IPS-18a (cell line): ENCODE measurements around the gene NKX6-2.
A peak's percentile ranks its signal among the peaks of the same experiment; 100 is the strongest.

Experiments used
- H3K27ac ChIP-seq: one replicate; pipeline ENCODE4 v1.5.1; 2013; ENCODE audit warnings: low read length
- H3K27me3 ChIP-seq: one replicate; pipeline ENCODE4 v1.6.1; 2013; ENCODE audit warnings: mild to moderate bottlenecking, low read length; ENCODE audit not compliant: control insufficient read depth, insufficient read depth
- H3K36me3 ChIP-seq: one replicate; pipeline ENCODE4 v1.6.1; 2013; ENCODE audit warnings: low read depth, low read length; ENCODE audit not compliant: control insufficient read depth
- H3K4me1 ChIP-seq: one replicate; pipeline ENCODE4 v1.6.1; 2013; ENCODE audit warnings: low read depth, low read length; ENCODE audit not compliant: control insufficient read depth
- H3K4me3 ChIP-seq: one replicate; pipeline ENCODE4 v1.5.1; 2013; ENCODE audit warnings: low read length
- H3K9ac ChIP-seq: one replicate; pipeline ENCODE4 v1.6.1; 2013; ENCODE audit warnings: mild to moderate bottlenecking, low read length, moderate library complexity
- H3K9me3 ChIP-seq: one replicate; pipeline ENCODE4 v1.6.1; 2013; ENCODE audit warnings: low read depth, low read length; ENCODE audit not compliant: control insufficient read depth

NKX6-2 gene

DNA sequence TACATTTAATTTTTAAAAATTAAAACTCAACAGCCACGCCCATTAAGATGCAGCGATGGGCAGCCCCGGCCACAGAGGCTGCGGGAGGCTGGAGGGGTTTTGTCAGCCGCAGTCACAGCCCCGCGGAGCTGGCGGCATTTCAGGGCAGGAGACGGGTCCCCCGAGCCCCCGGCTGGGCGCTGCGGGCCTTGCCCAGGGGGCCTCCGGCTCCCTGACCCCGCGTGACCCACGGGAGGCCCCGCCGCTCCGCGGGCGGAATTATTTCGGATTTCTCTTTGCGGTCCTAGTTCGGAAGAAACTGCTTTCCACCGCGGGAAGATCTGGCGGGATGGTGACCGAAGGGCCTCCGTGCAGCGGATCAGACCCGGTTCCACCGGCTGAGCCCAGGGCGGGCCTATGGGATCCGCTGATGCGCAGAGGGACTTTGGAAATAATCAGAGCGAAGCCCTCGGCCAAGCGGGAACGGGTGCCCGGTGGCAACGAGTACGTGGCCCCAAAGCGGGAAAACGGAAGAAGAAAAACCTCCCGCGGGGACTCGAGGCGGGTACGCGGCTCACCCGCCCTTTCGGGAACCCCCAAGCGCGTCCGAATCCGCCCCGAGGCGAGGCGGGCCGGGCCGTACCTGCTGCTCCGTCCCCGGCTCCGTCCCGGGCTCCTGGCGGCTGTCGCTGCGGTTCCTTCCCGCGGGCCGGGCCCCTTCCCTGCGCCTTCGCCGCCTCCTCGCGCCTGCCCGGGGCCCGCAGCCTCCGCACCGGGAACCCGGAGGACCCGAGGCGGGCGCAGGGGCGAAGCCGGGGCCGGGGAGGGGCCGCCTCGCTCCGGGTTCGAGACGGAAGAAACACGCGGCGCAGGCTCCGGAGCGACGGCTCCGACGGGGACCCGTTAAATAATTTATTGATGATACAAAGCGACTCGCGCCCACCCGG, 1.7 kb downstream of the NKX6-2 start:
- Histone ChIP-seq H3K27ac (no peak overlapping the region), H3K9ac (no peak overlapping the region), H3K36me3 (no peaks in the 10 kb centered on the region), H3K27me3 (peaks cover 79% of the 10 kb centered on the region), H3K9me3 (no peaks in the 10 kb centered on the region), H3K4me1 (peaks cover 13% of the 10 kb centered on the region), H3K4me3 (peak overlapping the region; percentile 27)

DNA sequence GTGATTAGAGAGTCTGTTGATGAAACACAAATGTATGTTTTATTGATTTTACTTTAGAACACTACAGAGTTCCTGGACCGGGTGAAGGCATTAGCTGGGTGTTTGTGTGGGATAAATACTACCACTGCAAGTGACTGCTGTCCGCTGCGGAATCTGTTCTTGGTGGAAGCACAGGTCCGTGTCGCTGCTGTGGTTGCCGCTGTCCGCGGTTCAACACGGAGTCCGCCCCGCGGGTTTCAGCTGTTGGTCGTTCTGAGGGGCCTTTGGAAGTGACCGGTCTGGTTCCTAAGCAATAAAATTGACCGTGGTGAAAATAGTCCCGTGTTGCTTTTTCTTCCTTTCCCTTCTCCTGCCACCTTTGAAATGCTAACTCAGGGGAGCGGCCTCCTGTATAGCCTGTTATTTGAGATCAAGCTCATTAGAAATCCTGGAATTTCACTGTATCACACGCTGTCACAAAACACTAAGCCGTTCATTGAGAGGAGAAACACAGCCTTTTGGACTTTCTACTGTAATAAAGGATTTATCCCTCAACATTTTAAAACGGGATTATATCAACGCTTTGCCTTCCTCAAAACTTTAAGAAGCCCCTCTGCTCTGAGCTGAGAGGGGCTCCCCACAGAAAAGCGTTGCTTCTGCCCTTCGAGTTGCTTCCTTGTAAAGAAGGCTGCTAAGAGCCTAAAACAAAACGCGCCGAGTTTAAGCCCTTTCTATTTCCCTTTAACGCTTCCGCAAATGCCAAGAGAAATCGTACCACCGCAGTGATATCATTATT, 2.6 kb downstream of the NKX6-2 start:
- Histone ChIP-seq H3K9ac (no peak overlapping the region), H3K4me3 (peak overlapping the region; percentile 27), H3K36me3 (no peaks in the 10 kb centered on the region), H3K27ac (no peak overlapping the region), H3K4me1 (peaks cover 13% of the 10 kb centered on the region), H3K27me3 (peaks cover 71% of the 10 kb centered on the region), H3K9me3 (no peaks in the 10 kb centered on the region)

DNA sequence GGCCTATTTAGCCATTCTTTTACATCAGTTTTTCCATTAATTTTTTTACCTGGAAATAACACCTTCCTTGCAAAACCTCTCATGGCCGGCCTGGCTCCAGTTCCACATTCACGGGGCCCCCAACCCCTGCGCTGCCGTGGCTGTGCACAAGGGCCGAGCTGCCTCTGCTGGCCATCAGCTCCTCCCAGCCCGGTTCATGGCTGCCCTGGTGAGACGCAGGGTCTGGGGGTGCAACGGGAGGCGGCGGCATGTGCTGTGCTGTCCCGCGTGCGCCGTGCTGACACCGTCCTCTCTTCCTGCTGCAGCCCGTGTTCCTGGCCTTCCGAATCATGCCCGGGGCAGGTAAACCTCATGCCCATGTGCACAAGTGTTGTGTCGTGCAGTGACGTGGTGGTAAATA, 4.4 kb downstream of the NKX6-2 start:
- peaks cover 13% of the 10 kb centered on the region for H3K4me1 ChIP-seq
- no peaks in the 10 kb centered on the region for H3K9me3 ChIP-seq
- H3K27ac ChIP-seq: no peak overlapping the region
- H3K36me3 ChIP-seq: no peaks in the 10 kb centered on the region
- no peak overlapping the region for H3K4me3 ChIP-seq
- no peak overlapping the region for H3K9ac ChIP-seq
- H3K27me3 ChIP-seq: peaks cover 53% of the 10 kb centered on the region

DNA sequence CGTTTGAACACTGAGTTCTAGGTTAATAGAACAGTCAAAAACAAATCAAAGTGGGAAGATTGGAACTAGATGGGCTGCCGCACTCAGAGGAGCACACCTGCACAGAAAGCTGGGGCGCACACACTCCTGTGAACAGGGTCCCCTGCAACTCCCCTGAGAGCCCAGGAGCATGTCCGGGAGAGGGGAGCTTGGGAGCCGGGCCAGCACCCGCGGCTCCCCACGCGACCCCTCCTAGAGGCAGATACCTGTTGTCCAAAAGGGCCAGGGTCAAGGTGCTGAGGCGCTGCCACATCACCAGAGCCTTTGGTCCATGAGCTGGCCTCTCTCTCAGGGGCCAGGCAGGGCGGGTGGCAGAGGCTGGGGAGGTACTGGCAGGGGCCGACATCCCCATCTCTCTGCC, 5.6 kb downstream of the NKX6-2 start:
- H3K36me3 ChIP-seq: no peaks in the 10 kb centered on the region
- no peak overlapping the region for H3K9ac ChIP-seq
- peaks cover 44% of the 10 kb centered on the region for H3K27me3 ChIP-seq
- no peaks in the 10 kb centered on the region for H3K9me3 ChIP-seq
- H3K4me1 ChIP-seq: peaks cover 13% of the 10 kb centered on the region
- no peak overlapping the region for H3K4me3 ChIP-seq
- no peak overlapping the region for H3K27ac ChIP-seq

DNA sequence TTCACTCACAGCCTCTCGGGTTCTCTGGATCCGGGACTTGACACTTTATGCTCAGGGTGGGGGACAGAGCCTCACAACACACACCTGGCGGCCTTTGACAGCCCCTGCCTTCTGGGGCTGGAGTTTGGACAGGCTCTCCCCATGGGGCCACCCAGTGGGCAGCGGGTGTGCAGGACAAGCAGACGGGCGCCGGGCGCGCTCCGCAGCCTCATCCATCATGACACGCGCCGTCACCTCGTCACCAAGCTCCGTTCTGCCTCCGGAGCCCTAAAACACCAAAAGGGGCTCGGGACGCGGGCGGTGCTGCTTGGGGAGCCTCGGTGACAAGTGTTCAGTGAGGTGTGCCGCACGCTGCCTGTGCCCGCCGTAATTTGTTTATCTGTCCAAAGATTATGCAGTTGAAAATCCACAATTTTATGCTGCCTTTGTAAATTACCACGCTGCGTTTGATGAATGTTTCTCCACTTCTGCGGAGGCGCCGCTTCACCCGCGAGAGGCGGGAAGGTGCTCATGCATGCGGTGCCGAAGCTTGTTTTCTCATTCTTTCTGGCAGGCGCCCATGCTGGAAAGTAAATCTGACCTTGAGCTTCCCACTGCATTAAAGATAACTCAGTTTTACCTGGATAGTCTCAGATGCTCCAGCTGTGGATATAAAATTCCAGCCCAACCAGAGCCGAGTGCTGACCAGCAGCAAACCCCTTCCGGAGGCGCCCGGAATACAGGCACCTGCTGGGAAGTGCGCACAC, 6.2 kb downstream of the NKX6-2 start:
- H3K9me3 ChIP-seq: no peaks in the 10 kb centered on the region
- H3K4me1 ChIP-seq: peaks cover 13% of the 10 kb centered on the region
- no peak overlapping the region for H3K27ac ChIP-seq
- H3K9ac ChIP-seq: no peak overlapping the region
- no peaks in the 10 kb centered on the region for H3K36me3 ChIP-seq
- no peak overlapping the region for H3K4me3 ChIP-seq
- H3K27me3 ChIP-seq: peaks cover 37% of the 10 kb centered on the region

DNA sequence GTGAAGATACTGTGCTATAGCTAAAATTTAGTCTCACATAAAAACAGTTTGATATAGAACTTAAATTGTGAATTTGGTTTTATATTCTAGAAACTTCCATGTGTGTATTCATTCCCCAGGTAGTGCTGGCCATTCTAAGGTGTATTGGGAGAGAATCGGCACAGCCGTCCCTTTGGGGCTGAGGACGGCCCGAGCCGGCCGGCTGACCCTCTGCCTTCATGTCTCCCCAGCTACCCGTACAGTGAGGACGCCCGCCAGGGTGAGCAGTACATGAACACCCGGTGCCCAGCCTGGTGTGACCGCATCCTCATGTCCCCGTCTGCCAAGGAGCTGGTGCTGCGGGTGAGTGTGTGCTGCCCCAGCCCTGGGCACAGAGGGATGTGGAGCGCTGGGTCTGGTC, 8.5 kb downstream of the NKX6-2 start:
- Histone ChIP-seq H3K4me1 (no peaks in the 10 kb centered on the region), H3K9me3 (no peaks in the 10 kb centered on the region), H3K4me3 (no peak overlapping the region), H3K9ac (no peak overlapping the region), H3K27me3 (peaks cover 15% of the 10 kb centered on the region), H3K36me3 (no peaks in the 10 kb centered on the region), H3K27ac (no peak overlapping the region)

DNA sequence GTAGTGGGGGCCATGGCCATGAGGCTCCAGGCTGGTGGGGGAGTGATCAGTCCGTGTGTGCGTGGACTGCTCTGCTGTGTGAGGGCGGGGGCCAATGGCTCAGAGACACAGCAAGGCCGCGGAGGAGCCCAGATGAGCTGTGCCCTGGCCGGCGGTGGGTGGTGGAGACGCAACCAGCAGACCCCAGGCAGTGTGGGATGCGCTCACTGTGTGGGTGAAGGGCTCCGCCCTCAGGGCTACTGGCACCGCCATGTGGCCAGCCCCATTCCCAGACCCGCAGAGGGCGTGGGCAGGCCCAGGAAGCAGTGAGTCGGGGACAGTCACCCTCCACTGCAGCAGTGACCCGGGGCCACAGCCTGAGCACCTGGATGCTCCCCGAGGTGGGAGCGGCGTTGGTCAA, 9.1 kb downstream of the NKX6-2 start:
- Histone ChIP-seq H3K4me3 (no peak overlapping the region), H3K9me3 (no peaks in the 10 kb centered on the region), H3K9ac (no peak overlapping the region), H3K27me3 (peaks cover 8% of the 10 kb centered on the region), H3K4me1 (no peaks in the 10 kb centered on the region), H3K36me3 (no peaks in the 10 kb centered on the region), H3K27ac (no peak overlapping the region)

DNA sequence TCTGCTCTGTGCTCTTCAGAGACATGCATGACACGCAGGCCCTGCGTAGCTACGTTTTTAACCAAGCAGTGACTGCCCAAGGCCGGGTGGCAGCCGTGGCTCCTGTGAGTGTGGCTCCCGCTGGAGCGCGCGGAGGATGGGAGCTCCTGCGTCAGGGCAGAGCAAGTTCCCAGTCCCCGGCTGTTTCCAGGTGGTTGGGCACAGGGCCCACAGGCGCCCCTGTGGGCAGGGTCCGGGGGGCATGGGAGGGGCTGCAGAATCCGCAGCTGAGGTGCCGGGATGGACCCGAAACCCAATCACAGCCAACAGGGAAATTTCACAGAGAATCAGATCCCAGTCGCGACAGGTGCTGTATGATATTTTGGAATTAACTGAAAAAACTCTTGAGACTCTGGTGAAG, 9.8 kb downstream of the NKX6-2 start:
- H3K36me3 ChIP-seq: no peaks in the 10 kb centered on the region
- H3K9me3 ChIP-seq: no peaks in the 10 kb centered on the region
- H3K27ac ChIP-seq: no peak overlapping the region
- H3K9ac ChIP-seq: no peak overlapping the region
- H3K4me3 ChIP-seq: no peak overlapping the region
- H3K27me3 ChIP-seq: peaks cover 2% of the 10 kb centered on the region
- no peaks in the 10 kb centered on the region for H3K4me1 ChIP-seq

DNA sequence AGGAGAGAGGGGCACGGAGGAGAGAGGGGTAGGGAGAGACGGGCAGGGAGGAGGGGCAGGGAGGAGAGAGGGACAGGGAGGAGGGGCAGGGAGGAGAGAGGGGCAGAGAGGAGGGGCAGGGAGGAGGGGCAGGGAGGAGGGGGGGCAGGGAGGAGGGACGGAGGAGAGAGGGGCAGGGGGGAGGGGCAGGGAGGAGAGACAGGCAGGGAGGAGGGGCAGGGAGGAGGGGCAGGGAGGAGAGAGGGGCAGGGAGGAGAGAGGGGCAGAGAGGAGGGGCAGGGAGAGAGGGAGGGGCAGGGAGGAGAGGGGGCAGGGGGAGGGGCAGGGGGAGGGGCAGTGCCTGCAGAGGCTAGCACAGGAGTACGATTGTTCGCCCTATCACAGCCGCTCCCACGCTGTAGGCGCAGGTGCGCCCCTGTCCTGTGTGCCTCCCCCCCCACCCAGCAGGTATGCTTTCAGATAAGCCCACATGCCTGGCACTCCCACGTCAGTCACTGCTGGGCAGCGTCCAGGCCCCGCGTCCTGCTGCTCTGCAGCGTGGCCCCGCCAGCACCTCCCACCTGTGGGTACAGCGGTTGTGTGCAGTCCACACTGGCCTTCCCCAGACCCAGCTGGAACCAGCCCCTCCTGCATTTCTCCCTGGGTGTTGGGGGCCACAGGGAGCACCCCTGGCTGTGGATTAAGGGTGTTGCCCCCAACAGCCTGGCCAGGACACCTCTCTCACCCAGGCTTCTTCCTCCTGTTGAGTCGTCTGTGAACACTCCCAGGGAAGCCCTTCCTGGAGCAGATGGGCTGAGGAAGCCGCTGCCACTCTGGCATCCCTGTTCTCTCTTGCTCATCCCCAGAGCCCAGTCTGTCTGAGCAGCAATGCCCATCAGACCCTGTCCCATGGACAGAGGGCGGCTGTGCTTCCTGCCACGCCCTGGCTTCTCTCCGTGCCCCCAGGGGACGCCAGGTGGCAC, 10.8 kb downstream of the NKX6-2 start:
- Histone ChIP-seq H3K9ac (no peak overlapping the region), H3K9me3 (no peaks in the 10 kb centered on the region), H3K4me3 (no peak overlapping the region), H3K27ac (no peak overlapping the region), H3K4me1 (no peaks in the 10 kb centered on the region), H3K36me3 (no peaks in the 10 kb centered on the region), H3K27me3 (no peaks in the 10 kb centered on the region)

DNA sequence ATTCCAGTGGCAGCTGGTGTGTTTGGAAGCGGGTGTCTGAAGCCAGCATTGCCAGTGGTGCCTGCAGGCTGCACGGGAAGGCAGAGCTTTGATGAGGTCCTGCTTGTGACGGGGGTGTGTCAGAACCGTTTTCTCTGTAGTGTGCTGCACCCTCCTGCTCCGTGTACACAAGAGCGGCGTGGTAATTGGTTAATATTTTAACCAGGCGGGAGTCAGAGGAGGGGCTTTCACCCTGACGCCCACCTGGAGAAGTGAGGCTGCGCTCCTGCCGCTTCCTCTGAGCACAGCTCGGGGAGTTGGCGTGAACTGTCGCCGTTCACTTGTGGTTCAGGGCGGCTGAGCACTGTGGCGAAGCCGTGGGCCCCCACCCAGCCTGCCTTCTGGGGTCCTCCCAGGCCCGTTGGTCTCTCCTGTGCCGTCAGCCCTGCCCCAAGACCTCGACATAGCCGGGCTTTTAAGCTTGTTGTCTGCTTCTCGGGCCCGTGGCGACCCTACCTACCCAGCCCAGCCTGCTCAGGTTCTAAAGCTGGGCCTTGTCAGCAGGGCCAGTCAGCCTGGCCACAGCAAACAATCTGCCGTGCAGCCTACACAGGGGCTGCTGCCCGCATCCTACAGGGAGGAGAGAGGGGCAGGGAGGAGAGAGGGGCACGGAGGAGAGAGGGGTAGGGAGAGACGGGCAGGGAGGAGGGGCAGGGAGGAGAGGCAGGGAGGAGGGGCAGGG, 11.6 kb downstream of the NKX6-2 start:
- no peaks in the 10 kb centered on the region for H3K36me3 ChIP-seq
- no peaks in the 10 kb centered on the region for H3K9me3 ChIP-seq
- no peaks in the 10 kb centered on the region for H3K27me3 ChIP-seq
- H3K4me1 ChIP-seq: no peaks in the 10 kb centered on the region
- no peak overlapping the region for H3K4me3 ChIP-seq
- H3K9ac ChIP-seq: no peak overlapping the region
- no peak overlapping the region for H3K27ac ChIP-seq
